Heart left ventricle (tissue), 16 donors: ENCODE results near the gene SLC12A8. TPM values are rescaled to one million over a fixed set of nuclear protein-coding genes. Genes with fewer than 3 reads are reported as not detected.
A peak's percentile ranks its signal among the peaks of the same experiment; 100 is the strongest.

Experiments
- ATAC-seq, 4 donors: fragments of 200-7000 bp; cut with Tn5 transposase; one replicate each; pipeline ENCODE4 v1.9.1; 2020 to 2022; ENCODE audit warnings: moderate library complexity in 4 of 4, mild to moderate bottlenecking in 3 of 4, moderate number of reproducible peaks in 1 of 4
- DNase-seq, 5 donors: peaks; one replicate each; pipeline ENCODE4 v3.0.0-alpha.2; 2020
- H3K27ac ChIP-seq, 12 donors: fragments of 200-600 bp; sonication (generic) in 4 of 12; one replicate each; pipeline versions ENCODE4 v1.5.0 to v1.8.0; 2016 to 2022; ENCODE audit warnings: mild to moderate bottlenecking in 2 of 12
- H3K27me3 ChIP-seq, 9 donors: fragments of 200-600 bp; sonication (generic) in 2 of 9; one replicate each; pipeline versions ENCODE4 v1.5.1 to v1.8.0; 2016 to 2022; ENCODE audit warnings: mild to moderate bottlenecking in 3 of 9
- H3K36me3 ChIP-seq, 9 donors: fragments of 200-600 bp; sonication (generic) in 2 of 9; one replicate each; pipeline versions ENCODE4 v1.5.0 to v1.8.0; 2018 to 2022; ENCODE audit warnings: mild to moderate bottlenecking in 2 of 9
- H3K4me1 ChIP-seq, 12 donors: fragments of 200-600 bp; sonication (generic) in 4 of 12; one replicate each; pipeline versions ENCODE4 v1.5.0 to v1.8.0; 2016 to 2022; ENCODE audit warnings: mild to moderate bottlenecking in 3 of 12
- H3K4me3 ChIP-seq, 12 donors: fragments of 200-600 bp; sonication (generic) in 4 of 12; one replicate each; pipeline versions ENCODE4 v1.5.0 to v1.8.0; 2017 to 2022; ENCODE audit warnings: mild to moderate bottlenecking in 9 of 12, moderate library complexity in 4 of 12
- H3K9me3 ChIP-seq, 12 donors: fragments of 200-600 bp; sonication (generic) in 4 of 12; one replicate each; pipeline versions ENCODE4 v1.5.0 to v1.8.0; 2016 to 2022; ENCODE audit warnings: mild to moderate bottlenecking in 1 of 12
- POLR2A ChIP-seq, 2 donors: fragments of 450-650 bp; IDR thresholded peaks; one replicate each; pipeline ENCODE4 v1.6.1; 2017; ENCODE audit warnings: antibody characterized with exemption in 2 of 2, mild to moderate bottlenecking in 2 of 2, moderate library complexity in 2 of 2
- WGBS, 4 donors: extraction: QIAGEN DNeasy Blood & Tissue Kit in 2 of 4; methylation state at CpG; one replicate each; pipeline versions ENCODE4 v1.1.5 to v1.1.7; 2013 to 2018; 5-methylcytosine and 5-hydroxymethylcytosine counted together
- intact Hi-C, 10 donors: fragments of 100-400 bp; cut with DNase I; formaldehyde crosslinking; loops; one replicate each; pipeline versions ENCODE4 v1.11.1 to v1.14.2; 2022
- polyA plus RNA-seq, 2 donors: library from polyadenylated mRNA; stranded (reverse); fragments of 200-250 nt; gene quantifications; one replicate each; pipeline ENCODE4 v1.2.3, GENCODE V29; 2013
- total RNA-seq, 9 donors: library from RNA; depleted of rRNA in 2 of 9; stranded (reverse); fragments of >200 nt in 2 of 9; fragmentation: NEBNext Ultra II Directional in 3 of 9; extraction: Animal tissue kit (Norgen Biotek cat#: 25700) in 3 of 9; gene quantifications; one replicate each; pipeline versions ENCODE4 v1.1.0 to v1.2.4, GENCODE V29; 2016 to 2023
- TF ChIP-seq, protein P1 (sequence below), 12 donors: fragments of 200-600 bp; sonication (generic) in 4 of 12; IDR thresholded peaks; one replicate each; pipeline versions ENCODE4 v1.5.0 to v1.8.0; 2018 to 2022; ENCODE audit warnings: antibody characterized with exemption in 12 of 12, mild to moderate bottlenecking in 5 of 12
- donor health status: ischemic (EF 13 %, LVEDD 7.1; RV severe dilation, severe dysfunction).
- donor health status: healthy with polysubstance abuse.
- donor health status: DM: no; HTN: yes; CAD: no.
- donor health status: DM: no; HTN: no; CAD: no.
- donor health status: ischemic (EF 25% LVEDD 6.9; RV normal size, moderate dysfunction).
- donor health status: ischemic (EF 25% LVEDD 5.7; RV mildly dilated, moderate dysfunction).
- donor health status: healthy.
- donor health status: DM: yes; HTN: yes; CAD: no.
- donor health status: ischemic (EF 35%, LVEDD 5.7; RV mildly dilated, moderate dysfunction).
- donor health status: nonischemic (EF 11% LVEDD 7.7; RV severe dilation, severe dysfunction).
- donor health status: DM: yes; HTN: yes; CAD: no.
- donor health status: PGD.
- donor health status: ischemic (EF 29% LVEDD 5.4; RV normal size, mild dysfunction).
- donor health status: nonischemic (EF 23%, LVEDD 6.1; RV moderate dilation, normal function).

Gene SLC12A8
- total and polyA plus RNA-seq, 11 donors = 0.09 to 1.9 (median 0.68) TPM; not detected in 3

DNA sequence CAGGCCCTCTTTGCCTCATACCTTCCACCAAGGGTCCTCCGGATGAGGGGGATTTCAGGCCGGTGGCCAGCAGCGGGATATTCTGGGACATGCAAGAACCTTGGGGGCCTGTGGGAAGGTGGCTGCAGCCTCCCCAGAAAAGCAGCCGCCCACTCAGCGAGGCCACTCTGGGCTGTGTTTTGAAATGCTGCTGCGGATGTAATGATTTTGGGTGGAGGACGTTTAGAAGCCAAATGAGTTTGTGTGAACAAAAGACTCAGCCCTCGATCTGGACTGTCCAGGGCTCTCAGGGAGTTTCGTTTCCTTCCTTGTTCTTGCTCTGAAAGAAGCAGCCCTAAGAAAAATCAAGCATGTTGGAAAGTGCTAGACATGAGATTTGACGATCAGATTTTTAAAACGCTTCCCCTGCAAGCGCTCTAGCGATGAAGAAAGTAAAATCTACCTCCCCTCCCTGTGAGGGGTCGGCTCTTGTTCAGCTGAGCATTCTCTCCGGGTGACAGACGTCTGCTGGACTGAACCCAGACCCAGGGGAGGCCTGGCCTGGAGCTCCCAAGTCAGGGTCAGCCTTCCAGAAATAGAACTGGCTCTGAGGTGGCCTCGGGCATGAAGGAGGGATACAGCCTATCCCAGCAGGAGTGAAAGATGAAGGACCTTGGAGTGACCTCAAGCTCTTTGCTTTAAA lies 169.7 kb downstream of the SLC12A8 start:
- intact Hi-C loops = loop anchor here in 5 of 10 donors (1.0 to 10.0 kb wide), 5 partner anchors 9 to 119 kb away; no protein-coding TSS in a partner anchor
- 9 to 15% (median 12%) methylated on average over 14 to 17 of the region's 17 CpGs for WGBS, 4 donors
- H3K4me3 ChIP-seq = peak overlapping the region in 9 of 12 donors; percentile 9 to 38 (median 28)

DNA sequence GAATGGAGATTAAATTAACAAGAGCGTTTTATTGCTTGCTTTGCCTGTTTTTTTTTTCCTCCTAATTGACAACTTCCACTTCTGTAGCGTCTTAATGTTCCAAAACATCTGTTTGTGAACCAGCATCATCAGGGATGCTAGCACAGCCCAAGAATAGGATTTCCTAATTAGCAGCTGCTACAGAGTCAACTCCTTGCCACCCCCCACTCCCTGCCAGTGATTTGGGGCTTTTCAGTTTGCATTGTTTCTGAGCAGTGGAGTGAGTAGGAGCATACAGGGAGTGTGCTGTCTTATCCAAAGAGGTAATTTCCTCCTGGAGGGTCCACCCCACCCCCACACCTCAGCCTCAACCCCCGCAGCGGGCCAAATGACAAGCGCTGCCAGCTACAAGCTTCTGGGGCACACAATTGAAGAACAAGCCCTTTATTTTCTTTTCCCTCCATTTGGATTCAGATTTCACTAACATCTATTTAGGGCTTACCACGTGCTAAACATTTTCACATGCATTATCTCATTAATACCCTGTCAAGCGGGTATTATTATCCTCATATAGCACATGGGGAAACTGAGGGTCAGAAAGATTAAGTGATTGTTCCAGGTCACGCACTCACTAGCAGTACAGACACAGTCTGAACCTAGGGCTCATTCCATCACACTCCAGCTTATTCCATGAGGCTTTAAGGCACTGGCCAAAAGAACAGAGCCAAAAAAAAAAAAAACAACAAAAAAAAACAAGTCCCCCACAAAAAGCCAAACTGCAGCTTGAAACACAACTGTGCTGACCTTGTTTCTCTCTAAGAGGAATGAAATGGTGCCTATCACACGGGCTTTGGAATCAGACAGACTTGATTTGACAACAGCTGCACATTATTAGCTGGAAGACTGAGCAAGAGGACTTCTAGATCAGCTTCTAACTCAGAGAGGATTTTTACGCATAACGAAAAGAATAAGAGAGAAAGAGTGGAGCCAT lies 173.1 kb downstream of the SLC12A8 start:
- H3K4me1 ChIP-seq = peaks cover 23 to 88% (median 75%) of the 10 kb centered on the region in 12 donors
- no peaks in the 10 kb centered on the region for H3K27me3 ChIP-seq
- peaks cover 0 to 3% (median 0%) of the 10 kb centered on the region in 9 donors for H3K36me3 ChIP-seq
- intact Hi-C loops = loop anchor here in 4 of 10 donors (5.0 to 10.0 kb wide), 4 partner anchors 42 to 123 kb away; no protein-coding TSS in a partner anchor
- peak overlapping the region in 3 of 12 donors; percentile 0 to 24 (median 6) for H3K4me3 ChIP-seq
- peaks cover 0 to 10% (median 0%) of the 10 kb centered on the region in 12 donors for H3K9me3 ChIP-seq
- H3K27ac ChIP-seq = peak overlapping the region; percentile 44 to 94 (median 70)
- no peak for TF ChIP-seq POLR2A (IDR thresholded peaks at IDR 0.05)
- TF ChIP-seq, protein P1, sequence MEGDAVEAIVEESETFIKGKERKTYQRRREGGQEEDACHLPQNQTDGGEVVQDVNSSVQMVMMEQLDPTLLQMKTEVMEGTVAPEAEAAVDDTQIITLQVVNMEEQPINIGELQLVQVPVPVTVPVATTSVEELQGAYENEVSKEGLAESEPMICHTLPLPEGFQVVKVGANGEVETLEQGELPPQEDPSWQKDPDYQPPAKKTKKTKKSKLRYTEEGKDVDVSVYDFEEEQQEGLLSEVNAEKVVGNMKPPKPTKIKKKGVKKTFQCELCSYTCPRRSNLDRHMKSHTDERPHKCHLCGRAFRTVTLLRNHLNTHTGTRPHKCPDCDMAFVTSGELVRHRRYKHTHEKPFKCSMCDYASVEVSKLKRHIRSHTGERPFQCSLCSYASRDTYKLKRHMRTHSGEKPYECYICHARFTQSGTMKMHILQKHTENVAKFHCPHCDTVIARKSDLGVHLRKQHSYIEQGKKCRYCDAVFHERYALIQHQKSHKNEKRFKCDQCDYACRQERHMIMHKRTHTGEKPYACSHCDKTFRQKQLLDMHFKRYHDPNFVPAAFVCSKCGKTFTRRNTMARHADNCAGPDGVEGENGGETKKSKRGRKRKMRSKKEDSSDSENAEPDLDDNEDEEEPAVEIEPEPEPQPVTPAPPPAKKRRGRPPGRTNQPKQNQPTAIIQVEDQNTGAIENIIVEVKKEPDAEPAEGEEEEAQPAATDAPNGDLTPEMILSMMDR (IDR thresholded peaks at IDR 0.05) = no peak
- ATAC-seq (peak in 3 of 4 donors; percentile 1 to 22 (median 12)), DNase-seq (no peak)
- 25 to 34% (median 29%) methylated on average over 11 of the region's 11 CpGs for WGBS, 4 donors

More for the DNA sequence above, 169.7 kb downstream of the SLC12A8 start:
- peaks cover 0 to 15% (median 0%) of the 10 kb centered on the region in 9 donors for H3K36me3 ChIP-seq
- no peaks in the 10 kb centered on the region for H3K27me3 ChIP-seq
- TF ChIP-seq, protein P1 (IDR thresholded peaks at IDR 0.05) = no peak
- TF ChIP-seq POLR2A (IDR thresholded peaks at IDR 0.05) = no peak
- peak; percentile 78 to 88 (median 80) for DNase-seq
- H3K9me3 ChIP-seq = no peaks in the 10 kb centered on the region
- peaks cover 31 to 100% (median 98%) of the 10 kb centered on the region in 12 donors for H3K4me1 ChIP-seq
- peak; percentile 73 to 84 (median 80) for ATAC-seq
- H3K27ac ChIP-seq = peak overlapping the region; percentile 80 to 98 (median 90)

DNA sequence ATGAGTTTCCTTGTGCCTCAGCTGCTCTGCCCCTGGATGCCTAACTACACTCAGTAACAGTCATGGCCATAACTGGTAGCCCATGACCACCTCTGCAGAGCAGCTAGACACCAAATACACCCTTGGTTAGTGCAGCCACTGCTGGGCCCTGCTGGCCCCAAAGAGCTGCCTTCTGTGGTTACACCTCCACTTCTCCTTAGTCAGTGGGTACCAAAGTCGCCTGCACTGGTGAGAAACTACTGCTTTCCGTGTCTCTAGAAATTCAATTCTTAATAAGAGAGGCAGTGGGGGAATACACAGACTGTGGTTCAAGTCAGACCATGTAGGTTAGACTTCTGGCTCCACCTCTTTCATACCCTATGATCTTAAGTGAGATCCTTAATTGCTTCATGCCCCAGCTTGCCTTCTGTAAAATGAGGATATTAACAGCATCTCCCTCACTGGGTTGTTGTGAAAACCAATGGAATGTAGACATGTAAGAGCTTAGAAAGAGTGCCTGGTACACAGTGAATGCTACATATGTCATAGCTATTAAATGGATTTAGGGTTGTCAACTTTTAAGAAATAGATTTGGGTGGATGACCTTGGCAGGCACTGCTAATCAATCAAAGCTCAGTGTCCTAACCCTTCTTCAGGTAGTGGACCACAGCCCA lies 174.9 kb downstream of the SLC12A8 start:
- TF ChIP-seq POLR2A (IDR thresholded peaks at IDR 0.05) = no peak
- TF ChIP-seq, protein P1 (IDR thresholded peaks at IDR 0.05) = no peak
- 92 to 98% (median 97%) methylated on average over 2 of the region's 2 CpGs for WGBS, 4 donors
- Histone ChIP-seq H3K27me3 (no peaks in the 10 kb centered on the region), H3K36me3 (peaks cover 0 to 3% (median 0%) of the 10 kb centered on the region in 9 donors), H3K4me1 (peaks cover 16 to 81% (median 67%) of the 10 kb centered on the region in 12 donors), H3K4me3 (no peak overlapping the region), H3K27ac (peak overlapping the region in 3 of 12 donors; percentile 44 to 83 (median 78)), H3K9me3 (peaks cover 0 to 11% (median 0%) of the 10 kb centered on the region in 12 donors)
- ATAC-seq (no peak), DNase-seq (no peak)
- intact Hi-C loops = no loop called here
